ENCODE measurements around the gene LRMDA.

DNA sequence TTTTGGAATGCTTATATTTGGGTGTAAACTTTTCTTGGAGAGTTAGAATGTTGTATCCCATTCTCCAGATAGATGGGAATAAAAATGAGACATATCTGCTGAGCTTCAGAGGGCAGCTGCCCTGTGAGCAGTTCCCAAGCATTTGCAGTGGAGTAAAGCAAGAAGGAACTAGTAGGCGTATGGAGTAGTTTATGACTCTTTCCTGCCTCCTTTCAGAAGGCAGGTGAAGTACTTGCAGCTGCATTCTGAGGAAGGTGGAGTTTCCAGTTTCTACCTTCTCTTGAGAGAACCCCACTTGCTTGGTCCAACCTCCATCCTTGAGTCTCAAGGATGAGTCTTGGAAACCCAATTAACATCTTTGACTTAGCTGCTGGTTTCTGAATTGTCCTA lies 563.6 kb downstream of the LRMDA start:
- TF ChIP-seq POLR2AphosphoS5 (IDR thresholded peaks at IDR 0.05) (no peak), POLR2A (IDR thresholded peaks at IDR 0.05) (no peak)
- TF ChIP-seq, protein P1, sequence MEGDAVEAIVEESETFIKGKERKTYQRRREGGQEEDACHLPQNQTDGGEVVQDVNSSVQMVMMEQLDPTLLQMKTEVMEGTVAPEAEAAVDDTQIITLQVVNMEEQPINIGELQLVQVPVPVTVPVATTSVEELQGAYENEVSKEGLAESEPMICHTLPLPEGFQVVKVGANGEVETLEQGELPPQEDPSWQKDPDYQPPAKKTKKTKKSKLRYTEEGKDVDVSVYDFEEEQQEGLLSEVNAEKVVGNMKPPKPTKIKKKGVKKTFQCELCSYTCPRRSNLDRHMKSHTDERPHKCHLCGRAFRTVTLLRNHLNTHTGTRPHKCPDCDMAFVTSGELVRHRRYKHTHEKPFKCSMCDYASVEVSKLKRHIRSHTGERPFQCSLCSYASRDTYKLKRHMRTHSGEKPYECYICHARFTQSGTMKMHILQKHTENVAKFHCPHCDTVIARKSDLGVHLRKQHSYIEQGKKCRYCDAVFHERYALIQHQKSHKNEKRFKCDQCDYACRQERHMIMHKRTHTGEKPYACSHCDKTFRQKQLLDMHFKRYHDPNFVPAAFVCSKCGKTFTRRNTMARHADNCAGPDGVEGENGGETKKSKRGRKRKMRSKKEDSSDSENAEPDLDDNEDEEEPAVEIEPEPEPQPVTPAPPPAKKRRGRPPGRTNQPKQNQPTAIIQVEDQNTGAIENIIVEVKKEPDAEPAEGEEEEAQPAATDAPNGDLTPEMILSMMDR (IDR thresholded peaks at IDR 0.05), result no peak

Data from sigmoid colon (tissue), 4 donors.